Measurements from ENCODE around the gene ELOVL2. TPM values are rescaled to one million over a fixed set of nuclear protein-coding genes. Genes with fewer than 3 reads are reported as not detected.

ELOVL2 gene, protein sequence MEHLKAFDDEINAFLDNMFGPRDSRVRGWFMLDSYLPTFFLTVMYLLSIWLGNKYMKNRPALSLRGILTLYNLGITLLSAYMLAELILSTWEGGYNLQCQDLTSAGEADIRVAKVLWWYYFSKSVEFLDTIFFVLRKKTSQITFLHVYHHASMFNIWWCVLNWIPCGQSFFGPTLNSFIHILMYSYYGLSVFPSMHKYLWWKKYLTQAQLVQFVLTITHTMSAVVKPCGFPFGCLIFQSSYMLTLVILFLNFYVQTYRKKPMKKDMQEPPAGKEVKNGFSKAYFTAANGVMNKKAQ
- total RNA-seq = under 0.01 and 1.3 TPM in 2 replicates

DNA sequence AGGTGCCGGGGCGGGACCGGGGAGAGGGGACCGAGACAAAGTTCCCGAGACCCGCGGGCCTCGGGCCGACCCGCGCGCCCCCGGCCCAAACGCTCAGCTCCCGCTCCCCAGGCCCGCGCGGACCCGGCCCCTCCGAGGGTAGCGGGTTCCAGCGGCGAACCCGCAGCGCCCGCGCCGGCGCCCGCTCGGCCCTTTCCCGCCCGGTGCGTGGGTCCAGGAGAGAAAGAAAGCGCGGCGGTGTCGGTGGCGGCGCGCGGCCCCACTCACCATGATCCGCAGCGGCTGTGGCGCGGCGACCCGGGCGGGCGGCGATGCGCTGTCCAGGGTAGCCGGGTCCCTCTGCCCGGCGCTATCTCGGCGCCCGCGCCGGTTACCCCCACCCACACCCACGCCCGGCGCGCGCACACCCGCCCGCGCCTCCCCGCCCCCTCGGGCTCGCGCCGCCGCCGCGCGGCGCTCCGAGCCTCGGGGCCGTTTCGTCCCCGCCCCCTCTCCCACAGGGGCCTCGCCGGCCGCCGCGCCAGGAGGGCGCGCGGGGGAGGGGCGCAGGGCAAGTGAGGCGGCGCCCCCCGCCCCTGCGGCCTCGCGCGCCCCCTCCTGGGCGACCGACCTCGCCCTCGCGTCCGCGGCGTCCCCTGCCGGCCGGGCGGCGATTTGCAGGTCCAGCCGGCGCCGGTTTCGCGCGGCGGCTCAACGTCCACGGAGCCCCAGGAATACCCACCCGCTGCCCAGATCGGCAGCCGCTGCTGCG is at the start of gene ELOVL2:
TSS of gene ELOVL2 (minus strand) at position 345 of the 751 bp plus-strand sequence. CDS start at position 270, 75 bp downstream.

Other genes starting within 250 kb of the ELOVL2 start
- 0.16 TPM in 1 of 2 replicates, not detected in the other for gene MAK, start 205.8 kb downstream of the ELOVL2 start, total RNA-seq
- not detected in 2 replicates for gene GCM2, start 162.3 kb downstream of the ELOVL2 start, total RNA-seq
- gene SYCP2L, start 157.3 kb downstream of the ELOVL2 start, total RNA-seq = 0.33 and 0.38 TPM in 2 replicates
- 6.8 and 9.8 TPM in 2 replicates for gene SMIM13, start 49.5 kb upstream of the ELOVL2 start, total RNA-seq
- not detected in 2 replicates for gene ERVFRD-1, start 67.4 kb upstream of the ELOVL2 start, total RNA-seq
- gene NEDD9, start 188.4 kb upstream of the ELOVL2 start, total RNA-seq = 18.7 and 31.8 TPM in 2 replicates

Measured in mesangial cell (primary cell).